ENCODE results near the gene OPN1MW. TPM values are rescaled to one million over a fixed set of nuclear protein-coding genes. Genes with fewer than 3 reads are reported as not detected.
"Not testable (repeated sequence)": the region's sequence is repeated elsewhere in the genome, so short reads cannot be mapped to it uniquely, and the experiment has no call there.

Gene OPN1MW
- polyA plus RNA-seq, 3 donors = not detected

DNA sequence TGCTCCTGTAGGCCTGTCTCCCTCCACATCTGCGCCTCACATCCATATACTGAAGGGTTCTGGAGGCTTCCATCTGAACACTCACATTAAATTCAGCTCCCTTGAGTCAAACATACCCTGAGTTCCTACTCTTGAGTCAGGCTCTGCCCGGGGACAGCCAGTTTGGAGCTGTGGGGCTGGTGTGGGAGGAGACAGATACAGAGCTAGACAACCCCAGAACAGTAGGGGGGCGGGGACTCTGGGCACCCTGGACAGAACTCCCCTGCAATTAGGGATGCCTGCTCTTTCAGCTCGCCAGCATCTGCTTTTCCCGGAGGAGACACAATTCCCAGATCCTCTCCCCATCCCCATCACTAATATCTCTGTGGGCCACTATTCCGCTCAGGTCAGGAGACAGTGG, 42.9 kb downstream of the OPN1MW start:
- H3K36me3 Mint-ChIP-seq; H3K27me3 ChIP-seq (ENCODE audit: control insufficient read depth in 2 of 2, insufficient read depth in 2 of 2, low read length in 2 of 2); H3K9me3 ChIP-seq (replicated peaks in 1 of 2; ENCODE audit: control insufficient read depth in 1 of 2, insufficient read depth in 1 of 2, low read length in 2 of 2); H3K4me3 ChIP-seq (replicated peaks in 1 of 3; ENCODE audit: low read depth in 2 of 3, low read length in 3 of 3); H2AFZ ChIP-seq (ENCODE audit: insufficient read depth, low read depth, low read length, poor library complexity, severe bottlenecking); DNase-seq; H3K4me1 Mint-ChIP-seq; intact Hi-C loops (cut with micrococcal nuclease); H3K4me2 ChIP-seq (replicated peaks; ENCODE audit: extremely low read depth, low read length, poor library complexity, severe bottlenecking); H3K27ac Mint-ChIP-seq; H3K27me3 Mint-ChIP-seq (ENCODE audit: low read depth in 3 of 3); H3K4me3 Mint-ChIP-seq; H3K9ac ChIP-seq (ENCODE audit: insufficient read depth, low read length, poor library complexity, severe bottlenecking); H3K4me1 ChIP-seq (ENCODE audit: control insufficient read depth in 1 of 2, insufficient read depth in 2 of 2, low read length in 2 of 2); H4K20me1 ChIP-seq (ENCODE audit: insufficient read depth, low read length); H3K27ac ChIP-seq (ENCODE audit: low read depth in 1 of 2, low read length in 2 of 2); H3K79me2 ChIP-seq (ENCODE audit: insufficient read depth, low read length); H3K36me3 ChIP-seq (replicated peaks in 1 of 2; ENCODE audit: control insufficient read depth in 1 of 2, insufficient read depth in 2 of 2, low read length in 2 of 2); H3K9me3 Mint-ChIP-seq: not testable (repeated sequence)
- WGBS (ENCODE audit: insufficient coverage) = no CpG with 5 or more reads among the region's 6 CpGs

DNA sequence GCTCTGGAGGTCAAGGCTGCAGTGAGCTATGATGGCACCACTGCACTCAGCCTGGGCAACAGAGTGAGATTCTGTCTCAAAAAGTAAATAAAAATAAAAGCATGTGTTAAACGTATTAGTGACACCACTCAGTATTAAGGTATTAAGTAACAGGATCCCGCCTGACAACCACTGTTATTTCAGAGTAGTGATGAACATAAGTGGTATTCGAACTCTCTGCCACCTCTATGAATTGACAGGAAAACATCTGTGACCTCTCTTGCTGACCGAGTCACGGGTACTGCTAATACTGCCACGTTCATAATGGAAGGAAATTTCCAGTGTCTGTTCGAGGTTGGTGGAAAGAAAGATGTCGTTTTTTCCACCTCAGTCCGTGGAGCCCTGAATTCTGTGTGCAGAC, 44.3 kb downstream of the OPN1MW start:
- H3K27ac ChIP-seq (ENCODE audit: low read depth in 1 of 2, low read length in 2 of 2); H3K36me3 ChIP-seq (replicated peaks in 1 of 2; ENCODE audit: control insufficient read depth in 1 of 2, insufficient read depth in 2 of 2, low read length in 2 of 2); H3K27me3 ChIP-seq (ENCODE audit: control insufficient read depth in 2 of 2, insufficient read depth in 2 of 2, low read length in 2 of 2); H3K27me3 Mint-ChIP-seq (ENCODE audit: low read depth in 3 of 3); H2AFZ ChIP-seq (ENCODE audit: insufficient read depth, low read depth, low read length, poor library complexity, severe bottlenecking); H3K9me3 ChIP-seq (replicated peaks in 1 of 2; ENCODE audit: control insufficient read depth in 1 of 2, insufficient read depth in 1 of 2, low read length in 2 of 2); H3K36me3 Mint-ChIP-seq; H3K79me2 ChIP-seq (ENCODE audit: insufficient read depth, low read length); H3K4me1 Mint-ChIP-seq; H4K20me1 ChIP-seq (ENCODE audit: insufficient read depth, low read length); DNase-seq; H3K4me3 ChIP-seq (replicated peaks in 1 of 3; ENCODE audit: low read depth in 2 of 3, low read length in 3 of 3); H3K27ac Mint-ChIP-seq; H3K4me3 Mint-ChIP-seq; H3K4me1 ChIP-seq (ENCODE audit: control insufficient read depth in 1 of 2, insufficient read depth in 2 of 2, low read length in 2 of 2); H3K9ac ChIP-seq (ENCODE audit: insufficient read depth, low read length, poor library complexity, severe bottlenecking); H3K9me3 Mint-ChIP-seq; intact Hi-C loops (cut with micrococcal nuclease); H3K4me2 ChIP-seq (replicated peaks; ENCODE audit: extremely low read depth, low read length, poor library complexity, severe bottlenecking): not testable (repeated sequence)
- no CpG with 5 or more reads among the region's 9 CpGs for WGBS (ENCODE audit: insufficient coverage)

DNA sequence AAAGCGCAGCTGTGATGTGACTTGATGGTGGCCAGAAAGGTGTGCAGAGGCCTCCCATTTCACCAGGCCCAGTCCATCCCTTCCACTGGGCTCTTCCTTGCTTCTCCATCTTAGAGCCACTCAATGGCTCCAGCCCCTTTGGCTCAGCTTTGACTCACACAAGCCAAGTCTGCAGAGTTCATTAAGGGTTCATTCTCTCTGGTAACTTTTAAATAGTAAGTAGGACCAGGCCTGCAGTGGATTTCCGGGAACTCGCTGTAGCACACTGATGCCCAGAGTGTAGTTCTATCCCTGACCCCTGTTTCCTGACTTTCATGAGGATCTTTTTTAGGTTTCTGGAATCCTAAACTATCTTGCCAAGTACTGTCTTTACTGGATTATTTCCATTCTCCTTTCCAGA, 49.0 kb downstream of the OPN1MW start:
- H3K36me3 ChIP-seq (replicated peaks in 1 of 2; ENCODE audit: control insufficient read depth in 1 of 2, insufficient read depth in 2 of 2, low read length in 2 of 2); H2AFZ ChIP-seq (ENCODE audit: insufficient read depth, low read depth, low read length, poor library complexity, severe bottlenecking); H3K9me3 Mint-ChIP-seq; H3K27ac Mint-ChIP-seq; H3K4me1 Mint-ChIP-seq; H3K9me3 ChIP-seq (replicated peaks in 1 of 2; ENCODE audit: control insufficient read depth in 1 of 2, insufficient read depth in 1 of 2, low read length in 2 of 2); H3K4me2 ChIP-seq (replicated peaks; ENCODE audit: extremely low read depth, low read length, poor library complexity, severe bottlenecking); H3K4me1 ChIP-seq (ENCODE audit: control insufficient read depth in 1 of 2, insufficient read depth in 2 of 2, low read length in 2 of 2); H3K27me3 ChIP-seq (ENCODE audit: control insufficient read depth in 2 of 2, insufficient read depth in 2 of 2, low read length in 2 of 2); H3K4me3 ChIP-seq (replicated peaks in 1 of 3; ENCODE audit: low read depth in 2 of 3, low read length in 3 of 3); H4K20me1 ChIP-seq (ENCODE audit: insufficient read depth, low read length); H3K27me3 Mint-ChIP-seq (ENCODE audit: low read depth in 3 of 3); H3K9ac ChIP-seq (ENCODE audit: insufficient read depth, low read length, poor library complexity, severe bottlenecking); H3K4me3 Mint-ChIP-seq; H3K27ac ChIP-seq (ENCODE audit: low read depth in 1 of 2, low read length in 2 of 2); DNase-seq; H3K79me2 ChIP-seq (ENCODE audit: insufficient read depth, low read length); H3K36me3 Mint-ChIP-seq; intact Hi-C loops (cut with micrococcal nuclease): not testable (repeated sequence)
- no CpG with 5 or more reads among the region's 3 CpGs for WGBS (ENCODE audit: insufficient coverage)

DNA sequence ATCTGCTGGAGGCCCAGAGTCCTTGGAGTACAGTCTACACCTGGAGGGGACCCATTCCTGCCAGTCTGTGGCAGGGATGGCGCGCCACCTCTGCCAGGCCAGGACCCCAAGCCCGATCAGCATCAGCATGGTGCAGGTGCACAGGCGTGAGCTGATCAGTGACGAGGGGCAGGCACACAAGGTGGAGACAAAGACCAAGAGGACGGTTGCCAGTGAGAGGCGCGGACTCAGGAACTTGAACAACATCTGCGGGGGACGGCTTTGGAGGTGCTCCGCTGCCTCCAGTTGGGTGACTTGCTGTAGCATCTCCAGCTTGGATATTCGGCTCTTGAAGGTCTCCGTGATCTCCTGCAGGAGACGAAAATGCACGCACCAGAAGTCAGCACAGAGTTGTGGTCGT, 51.2 kb downstream of the OPN1MW start:
- H3K36me3 ChIP-seq (replicated peaks in 1 of 2; ENCODE audit: control insufficient read depth in 1 of 2, insufficient read depth in 2 of 2, low read length in 2 of 2); H3K36me3 Mint-ChIP-seq; H3K4me1 Mint-ChIP-seq; H3K79me2 ChIP-seq (ENCODE audit: insufficient read depth, low read length); DNase-seq; H3K4me3 Mint-ChIP-seq; H3K27ac Mint-ChIP-seq; intact Hi-C loops (cut with micrococcal nuclease); H3K9me3 ChIP-seq (replicated peaks in 1 of 2; ENCODE audit: control insufficient read depth in 1 of 2, insufficient read depth in 1 of 2, low read length in 2 of 2); H3K27ac ChIP-seq (ENCODE audit: low read depth in 1 of 2, low read length in 2 of 2); H3K9me3 Mint-ChIP-seq; H3K4me2 ChIP-seq (replicated peaks; ENCODE audit: extremely low read depth, low read length, poor library complexity, severe bottlenecking); H2AFZ ChIP-seq (ENCODE audit: insufficient read depth, low read depth, low read length, poor library complexity, severe bottlenecking); H4K20me1 ChIP-seq (ENCODE audit: insufficient read depth, low read length); H3K27me3 Mint-ChIP-seq (ENCODE audit: low read depth in 3 of 3); H3K4me3 ChIP-seq (replicated peaks in 1 of 3; ENCODE audit: low read depth in 2 of 3, low read length in 3 of 3); H3K27me3 ChIP-seq (ENCODE audit: control insufficient read depth in 2 of 2, insufficient read depth in 2 of 2, low read length in 2 of 2); H3K9ac ChIP-seq (ENCODE audit: insufficient read depth, low read length, poor library complexity, severe bottlenecking); H3K4me1 ChIP-seq (ENCODE audit: control insufficient read depth in 1 of 2, insufficient read depth in 2 of 2, low read length in 2 of 2): not testable (repeated sequence)
- WGBS (ENCODE audit: insufficient coverage) = no CpG with 5 or more reads among the region's 16 CpGs
